Calu3 (cell line): ENCODE results near the gene UQCR10. TPM values are rescaled to one million over a fixed set of nuclear protein-coding genes. Genes with fewer than 3 reads are reported as not detected.

Experiments used
- Bru-seq: library from RNA; stranded (reverse); fragments of 400-500 nt; gene quantifications from one replicate; lab custom pipeline; 2021; lab: Mats Ljungman, UMichigan
- BruChase-seq, 2 experiments: library from RNA; stranded (reverse); fragments of 400-500 nt; gene quantifications; one replicate each; lab custom pipeline; 2021; lab: Mats Ljungman, UMichigan
- BruUV-seq: library from RNA; stranded (reverse); fragments of 400-500 nt; replicated peaks from 2 replicates; lab custom pipeline; 2021; lab: Mats Ljungman, UMichigan
- CTCF ChIA-PET: fragments of 300-600 bp; sonication (Branson Sonifier 250); formaldehyde crosslinking; loops from one replicate; lab custom pipeline; 2022; ENCODE audit warnings: antibody characterized with exemption; lab: Charles Lee
- DNase-seq: peaks from one replicate; pipeline ENCODE4 v3.0.0; 2022
- H3K27ac Mint-ChIP-seq: one replicate; pipeline ENCODE4 v1.8.0; 2022; ENCODE audit warnings: mixed read lengths; ENCODE audit not compliant: unreplicated experiment
- H3K27me3 Mint-ChIP-seq: one replicate; pipeline ENCODE4 v1.8.0; 2022; ENCODE audit warnings: mixed read lengths; ENCODE audit not compliant: unreplicated experiment
- H3K36me3 Mint-ChIP-seq: one replicate; pipeline ENCODE4 v1.8.0; 2022; ENCODE audit warnings: mild to moderate bottlenecking, moderate library complexity, mixed read lengths; ENCODE audit not compliant: insufficient read depth, unreplicated experiment
- H3K4me1 Mint-ChIP-seq: one replicate; pipeline ENCODE4 v1.8.0; 2022; ENCODE audit warnings: mild to moderate bottlenecking, low read depth, mixed read lengths; ENCODE audit not compliant: unreplicated experiment
- H3K4me3 Mint-ChIP-seq: one replicate; pipeline ENCODE4 v1.8.0; 2022; ENCODE audit warnings: mild to moderate bottlenecking, low read depth, moderate library complexity, mixed read lengths; ENCODE audit not compliant: unreplicated experiment
- H3K9me3 Mint-ChIP-seq: one replicate; pipeline ENCODE4 v1.8.0; 2022; ENCODE audit warnings: low read depth, mixed read lengths; ENCODE audit not compliant: unreplicated experiment
- intact Hi-C: fragments of 100-400 bp; cut with micrococcal nuclease; formaldehyde crosslinking; loops from one replicate; pipeline ENCODE4 v1.10.0; 2022; ENCODE audit not compliant: unreplicated experiment
- long read RNA-seq: library from polyadenylated mRNA; stranded (forward); transcript quantifications from one replicate; pipeline ENCODE4 v2.0.0, GENCODE V29; 2022
- total RNA-seq: library from RNA; stranded (reverse); gene quantifications from 2 replicates; pipeline ENCODE4 v1.2.3, GENCODE V29; 2022
- TF ChIP-seq, protein P1 (sequence below): fragments of 200-600 bp; IDR thresholded peaks from one replicate; pipeline ENCODE4 v1.8.0; 2022; ENCODE audit warnings: antibody characterized with exemption; ENCODE audit not compliant: unreplicated experiment

UQCR10 gene
- total RNA-seq (113 and 120 TPM in 2 replicates), Bru-seq, nascent RNA (percentile 83 among the genes with signal in this experiment), BruChase-seq, experiment 1, labeled RNA remaining after a 6-hour chase (percentile 95 among the genes with signal in this experiment), BruChase-seq, experiment 2, labeled RNA remaining after a 2-hour chase (percentile 87 among the genes with signal in this experiment)
- long read RNA-seq, transcript UQCR10-201 (2 exons, 916 nt) = major isoform, 606 of 711 reads
- long read RNA-seq, transcript UQCR10-202 (2 exons, 584 nt) = minor isoform, 101 of 711 reads
- long read RNA-seq, partial matches to known transcripts = 0 of 711 reads
- long read RNA-seq, other reads (novel, unspliced or antisense) = 4 of 711 reads

DNA sequence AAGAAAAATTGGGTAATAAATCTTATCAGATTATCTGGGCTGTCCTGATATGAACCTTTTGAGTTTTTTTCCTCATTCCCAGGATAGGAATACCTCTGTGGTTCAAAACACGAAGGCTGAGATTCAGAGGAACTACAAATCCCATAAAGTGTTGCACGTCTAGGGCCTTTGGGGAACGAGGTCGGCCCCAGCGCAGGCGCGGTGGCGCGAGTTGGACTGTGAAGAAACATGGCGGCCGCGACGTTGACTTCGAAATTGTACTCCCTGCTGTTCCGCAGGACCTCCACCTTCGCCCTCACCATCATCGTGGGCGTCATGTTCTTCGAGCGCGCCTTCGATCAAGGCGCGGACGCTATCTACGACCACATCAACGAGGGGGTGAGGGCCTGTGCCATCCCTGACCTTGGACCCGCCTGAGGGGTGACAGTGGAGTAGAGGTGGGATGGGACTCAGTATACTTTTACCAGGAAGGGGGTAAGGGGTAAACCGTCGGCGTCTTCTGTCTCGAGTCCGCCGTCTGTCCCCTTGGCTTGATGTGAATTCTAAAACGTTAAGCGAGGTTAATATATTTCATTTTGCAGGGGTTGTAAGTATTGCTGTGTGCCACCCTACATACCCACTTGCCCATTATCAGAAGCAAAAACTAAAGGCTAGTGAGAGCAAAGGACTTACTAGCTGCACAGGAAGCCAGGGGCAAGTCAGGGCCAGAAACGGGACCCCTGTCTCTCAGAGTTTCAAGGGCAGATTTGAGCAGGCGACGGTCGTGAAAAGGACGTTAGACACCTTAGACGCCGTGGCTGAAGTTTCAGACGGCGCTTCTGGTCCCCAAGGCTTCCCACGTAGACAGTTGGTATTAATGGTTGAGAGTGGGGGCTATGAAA lies at the start of gene UQCR10:
Gene UQCR10, plus strand, starts transcription at position 199 of the 881 bp plus-strand sequence. Its CDS starts 30 bp downstream, at position 229.
- intact Hi-C loops = loop anchor here (5.0 kb wide), 1 partner anchor 65 kb away; no protein-coding TSS in a partner anchor
- Mint-ChIP-seq H3K4me1 (peaks cover 38% of the 10 kb centered on the region), H3K27ac (peak within 1 kb of the TSS; percentile 94), H3K9me3 (no peaks in the 10 kb centered on the region), H3K27me3 (no peaks in the 10 kb centered on the region), H3K36me3 (peaks cover 51% of the 10 kb centered on the region), H3K4me3 (peak within 1 kb of the TSS; percentile 98)
- DNase-seq = peak; percentile 91
- CTCF ChIA-PET = interaction anchor here (0.6 to 1.3 kb wide), 6 partner anchors 12 to 321 kb away, joined by 3 to 13 read pairs (median 4); no protein-coding TSS in a partner anchor
- TSS peak; percentile 82 for BruUV-seq
- TF ChIP-seq, protein P1, sequence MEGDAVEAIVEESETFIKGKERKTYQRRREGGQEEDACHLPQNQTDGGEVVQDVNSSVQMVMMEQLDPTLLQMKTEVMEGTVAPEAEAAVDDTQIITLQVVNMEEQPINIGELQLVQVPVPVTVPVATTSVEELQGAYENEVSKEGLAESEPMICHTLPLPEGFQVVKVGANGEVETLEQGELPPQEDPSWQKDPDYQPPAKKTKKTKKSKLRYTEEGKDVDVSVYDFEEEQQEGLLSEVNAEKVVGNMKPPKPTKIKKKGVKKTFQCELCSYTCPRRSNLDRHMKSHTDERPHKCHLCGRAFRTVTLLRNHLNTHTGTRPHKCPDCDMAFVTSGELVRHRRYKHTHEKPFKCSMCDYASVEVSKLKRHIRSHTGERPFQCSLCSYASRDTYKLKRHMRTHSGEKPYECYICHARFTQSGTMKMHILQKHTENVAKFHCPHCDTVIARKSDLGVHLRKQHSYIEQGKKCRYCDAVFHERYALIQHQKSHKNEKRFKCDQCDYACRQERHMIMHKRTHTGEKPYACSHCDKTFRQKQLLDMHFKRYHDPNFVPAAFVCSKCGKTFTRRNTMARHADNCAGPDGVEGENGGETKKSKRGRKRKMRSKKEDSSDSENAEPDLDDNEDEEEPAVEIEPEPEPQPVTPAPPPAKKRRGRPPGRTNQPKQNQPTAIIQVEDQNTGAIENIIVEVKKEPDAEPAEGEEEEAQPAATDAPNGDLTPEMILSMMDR = no peak

DNA sequence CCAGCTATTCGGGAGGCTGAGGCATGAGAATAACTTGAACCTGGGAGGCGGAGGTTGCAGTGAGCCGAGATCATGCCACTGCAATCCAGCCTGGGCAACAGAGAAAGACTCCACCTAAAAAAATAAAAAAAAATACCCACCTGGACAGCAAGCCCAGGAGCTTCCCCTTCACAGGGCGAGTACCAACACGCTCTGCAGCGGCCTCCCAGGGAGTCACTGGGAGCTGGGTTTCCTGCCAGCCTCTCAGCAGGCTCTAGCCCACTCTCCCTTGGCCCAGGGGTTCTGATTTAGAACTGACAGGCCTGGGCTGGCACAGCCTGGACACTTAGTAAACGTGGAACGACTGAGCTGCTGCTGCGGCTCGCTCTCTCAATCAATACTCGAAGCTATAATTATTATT lies 49.4 kb upstream of the UQCR10 start:
- H3K27ac Mint-ChIP-seq = no peak overlapping the region
- H3K36me3 Mint-ChIP-seq = peaks cover 22% of the 10 kb centered on the region
- peaks cover 91% of the 10 kb centered on the region for H3K27me3 Mint-ChIP-seq
- TF ChIP-seq, protein P1 = no peak
- H3K9me3 Mint-ChIP-seq = no peaks in the 10 kb centered on the region
- peaks cover 16% of the 10 kb centered on the region for H3K4me1 Mint-ChIP-seq
- no TSS peak for BruUV-seq
- H3K4me3 Mint-ChIP-seq = no peak overlapping the region
- DNase-seq = no peak
- intact Hi-C loops = no loop called here
- CTCF ChIA-PET = no interaction called here

DNA sequence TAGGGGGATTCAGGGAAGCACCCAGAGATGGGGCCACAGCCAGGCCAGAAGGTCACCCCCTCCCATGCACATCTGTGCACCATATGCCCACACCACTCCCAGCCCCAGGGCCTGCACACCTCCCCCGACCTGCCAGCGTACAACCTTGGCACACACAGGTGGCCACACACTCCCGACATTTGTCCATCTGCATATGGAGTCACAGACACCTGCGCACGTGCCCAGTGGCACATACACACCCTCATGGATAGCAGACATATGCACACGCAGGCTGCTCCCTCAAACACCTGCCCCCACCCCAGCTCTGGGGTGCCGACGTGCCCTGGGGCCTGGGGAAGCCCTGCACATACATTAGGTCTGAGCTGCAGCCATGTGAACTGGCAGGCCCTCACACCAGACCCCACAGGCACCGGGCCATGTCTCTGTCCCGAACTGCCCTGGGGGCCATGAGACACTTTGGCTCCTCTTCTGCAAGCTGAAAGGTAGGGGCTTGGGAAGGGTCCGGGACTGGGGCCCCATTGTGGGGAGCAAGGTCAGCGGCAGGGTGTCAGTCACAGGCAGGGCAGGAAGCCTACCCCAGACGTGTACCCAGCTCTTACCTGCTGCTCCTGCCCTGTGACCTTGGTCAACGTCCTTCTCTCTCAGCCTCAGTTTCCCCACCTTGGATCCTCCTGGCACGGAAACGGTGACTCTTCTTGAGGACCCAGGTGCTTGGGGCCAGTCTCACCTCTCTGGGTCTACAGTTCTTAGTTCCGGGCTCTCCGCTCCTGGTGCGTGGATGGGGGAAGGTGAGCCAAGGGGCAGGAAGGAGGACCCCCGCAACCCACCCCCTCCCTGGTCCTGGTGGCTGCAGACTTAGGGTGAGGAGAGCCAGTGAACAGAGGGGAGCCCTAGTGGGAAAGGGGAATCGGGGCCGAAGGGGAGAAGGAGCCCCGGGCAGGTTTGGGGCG lies 47.9 kb upstream of the UQCR10 start:
- no peak overlapping the region for H3K4me3 Mint-ChIP-seq
- peaks cover 16% of the 10 kb centered on the region for H3K4me1 Mint-ChIP-seq
- TF ChIP-seq, protein P1 = no peak
- peaks cover 92% of the 10 kb centered on the region for H3K27me3 Mint-ChIP-seq
- BruUV-seq = no TSS peak
- no peaks in the 10 kb centered on the region for H3K9me3 Mint-ChIP-seq
- CTCF ChIA-PET = interaction anchor here (0.5 kb wide), 1 partner anchor 77 kb away, joined by 4 read pairs; no protein-coding TSS in a partner anchor
- H3K36me3 Mint-ChIP-seq = peaks cover 25% of the 10 kb centered on the region
- no peak overlapping the region for H3K27ac Mint-ChIP-seq
- intact Hi-C loops = no loop called here
- no peak for DNase-seq
